Mesenchymal stem cell (in vitro differentiated cells and primary cell): ENCODE measurements around the gene GPX3.
A peak's percentile ranks its signal among the peaks of the same experiment; 100 is the strongest.

ENCODE experiments used
- DNase-seq: peaks from one replicate; pipeline ENCODE4 v3.0.0-alpha.2; 2013
- H2AFZ ChIP-seq: one replicate; pipeline ENCODE4 v1.6.1; 2013; ENCODE audit warnings: low read depth, mild to moderate bottlenecking, control low read depth, inconsistent platforms, low read length, moderate library complexity
- H2AK5ac ChIP-seq: 2 replicates; pipeline ENCODE4 v1.6.1; 2013; ENCODE audit warnings: low read length, moderate library complexity, mild to moderate bottlenecking, inconsistent platforms; ENCODE audit not compliant: severe bottlenecking
- H2BK120ac ChIP-seq: one replicate; pipeline ENCODE4 v1.6.1; 2013; ENCODE audit warnings: low read depth, mild to moderate bottlenecking, inconsistent platforms, low read length, moderate library complexity
- H2BK12ac ChIP-seq, 2 experiments: one replicate each; pipeline ENCODE4 v1.6.1; 2013; ENCODE audit warnings: inconsistent platforms in 2 of 2, low read length in 2 of 2, mild to moderate bottlenecking in 2 of 2, moderate library complexity in 2 of 2, control low read depth in 1 of 2
- H2BK15ac ChIP-seq: one replicate; pipeline ENCODE4 v1.6.1; 2013; ENCODE audit warnings: mild to moderate bottlenecking, low read depth, inconsistent platforms; ENCODE audit not compliant: poor library complexity, severe bottlenecking
- H2BK5ac ChIP-seq: 2 replicates; pipeline ENCODE4 v1.6.1; 2013; ENCODE audit warnings: low read depth, mild to moderate bottlenecking, low read length, control low read depth, inconsistent platforms; ENCODE audit not compliant: poor library complexity, severe bottlenecking
- H3K14ac ChIP-seq, 2 experiments: one replicate each; pipeline ENCODE4 v1.6.1; 2013; ENCODE audit warnings: inconsistent platforms in 2 of 2, low read length in 2 of 2, control low read depth in 1 of 2, mild to moderate bottlenecking in 1 of 2, moderate library complexity in 1 of 2
- H3K18ac ChIP-seq, 2 experiments: one replicate each; pipeline ENCODE4 v1.6.1; 2013; ENCODE audit warnings: inconsistent platforms in 2 of 2, low read length in 2 of 2, control low read depth in 1 of 2, low read depth in 1 of 2, mild to moderate bottlenecking in 1 of 2
- H3K23ac ChIP-seq, 2 experiments: one replicate each; pipeline ENCODE4 v1.6.1; 2013; ENCODE audit warnings: inconsistent platforms in 2 of 2, low read length in 2 of 2, mild to moderate bottlenecking in 2 of 2, moderate library complexity in 2 of 2, control low read depth in 1 of 2
- H3K27ac ChIP-seq: 2 replicates; pipeline ENCODE4 v1.5.1; 2013; ENCODE audit warnings: mild to moderate bottlenecking, moderate library complexity, low read length, control low read depth, inconsistent platforms; ENCODE audit not compliant: poor library complexity, severe bottlenecking
- H3K27me3 ChIP-seq, 2 experiments: 2 replicates each; pipeline versions ENCODE4 v1.6.1 to v1.7.0; 2013; ENCODE audit warnings: low read length in 2 of 2, mild to moderate bottlenecking in 2 of 2, moderate library complexity in 2 of 2, control low read depth in 1 of 2, inconsistent platforms in 1 of 2; ENCODE audit not compliant: control insufficient read depth in 1 of 2, insufficient read depth in 1 of 2
- H3K36me3 ChIP-seq, 2 experiments: 2 replicates each; pipeline versions ENCODE4 v1.6.1 to v1.7.0; 2013; ENCODE audit warnings: low read length in 2 of 2, control low read depth in 1 of 2, inconsistent platforms in 1 of 2, low read depth in 1 of 2, mild to moderate bottlenecking in 1 of 2; ENCODE audit not compliant: insufficient read depth in 2 of 2, control insufficient read depth in 1 of 2
- H3K4ac ChIP-seq, 2 experiments: one replicate each; pipeline ENCODE4 v1.6.1; 2013; ENCODE audit warnings: inconsistent platforms in 2 of 2, low read length in 2 of 2, mild to moderate bottlenecking in 2 of 2, moderate library complexity in 2 of 2, control low read depth in 1 of 2, low read depth in 1 of 2
- H3K4me1 ChIP-seq: 2 replicates; pipeline ENCODE4 v1.6.1; 2013; ENCODE audit warnings: low read depth, low read length, control low read depth; ENCODE audit not compliant: control insufficient read depth, insufficient read depth
- H3K4me2 ChIP-seq: 2 replicates; pipeline ENCODE4 v1.6.1; 2013; ENCODE audit warnings: low read length, mild to moderate bottlenecking, inconsistent platforms; ENCODE audit not compliant: poor library complexity, severe bottlenecking
- H3K4me3 ChIP-seq, 2 experiments: 2 replicates each; pipeline versions ENCODE4 v1.5.1 to v1.7.0; 2013; ENCODE audit warnings: low read length in 2 of 2, mild to moderate bottlenecking in 2 of 2, control low read depth in 1 of 2, low read depth in 1 of 2; ENCODE audit not compliant: insufficient read depth in 1 of 2
- H3K79me1 ChIP-seq: replicated peaks from 2 replicates; pipeline ENCODE4 v1.6.1; 2013; ENCODE audit warnings: mild to moderate bottlenecking, control low read depth, low read length, inconsistent platforms; ENCODE audit not compliant: poor library complexity, severe bottlenecking
- H3K9ac ChIP-seq: 2 replicates; pipeline ENCODE4 v1.7.0; 2013; ENCODE audit warnings: mild to moderate bottlenecking, low read length, moderate library complexity
- H3K9me3 ChIP-seq: 2 replicates; pipeline ENCODE4 v1.7.0; 2013; ENCODE audit warnings: mild to moderate bottlenecking, low read length; ENCODE audit not compliant: control insufficient read depth
- H4K8ac ChIP-seq: one replicate; pipeline ENCODE4 v1.6.1; 2013; ENCODE audit warnings: inconsistent platforms, mild to moderate bottlenecking, low read length, moderate library complexity
- H4K91ac ChIP-seq: one replicate; pipeline ENCODE4 v1.6.1; 2013; ENCODE audit warnings: mild to moderate bottlenecking, low read length, inconsistent platforms
- WGBS: methylation state at CpG from one replicate; pipeline ENCODE4 v1.1.7; 2013; ENCODE audit warnings: mixed read lengths; 5-methylcytosine and 5-hydroxymethylcytosine counted together

The GPX3 gene

GRCh38 chr5:151001436-151001835, 19.0 kb upstream of the GPX3 start:
- DNase-seq: no peak
- Histone ChIP-seq H2AFZ (no peak overlapping the region), H3K18ac (no peak overlapping the region), H2AK5ac (no peak overlapping the region), H2BK15ac (no peak overlapping the region), H3K14ac (no peak overlapping the region), H2BK12ac (no peak overlapping the region), H3K4ac (no peak overlapping the region), H4K91ac (no peak overlapping the region), H2BK120ac (no peak overlapping the region), H3K9me3 (no peaks in the 10 kb centered on the region), H4K8ac (no peak overlapping the region), H3K4me1 (peaks cover 8% of the 10 kb centered on the region), H3K27ac (no peak overlapping the region), H3K23ac (no peak overlapping the region), H3K79me1 (no peaks in the 10 kb centered on the region), H3K27me3 (peaks cover 0 to 9% of the 10 kb centered on the region in 2 experiments), H2BK5ac (no peak overlapping the region), H3K4me3 (no peak overlapping the region), H3K36me3 (no peaks in the 10 kb centered on the region), H3K4me2 (no peak overlapping the region), H3K9ac (no peak overlapping the region)
- WGBS: 89% methylated on average over 2 of the region's 4 CpGs

- no CpG with 5 or more reads among the region's 2 CpGs for WGBS
- Histone ChIP-seq H2BK12ac (no peak overlapping the region), H3K79me1 (no peaks in the 10 kb centered on the region), H3K27me3 (peaks cover 0 to 9% of the 10 kb centered on the region in 2 experiments), H4K91ac (no peak overlapping the region), H2AFZ (no peak overlapping the region), H2BK15ac (no peak overlapping the region), H3K27ac (no peak overlapping the region), H3K14ac (no peak overlapping the region), H3K9me3 (no peaks in the 10 kb centered on the region), H3K4ac (no peak overlapping the region), H3K36me3 (no peaks in the 10 kb centered on the region), H3K4me2 (no peak overlapping the region), H3K23ac (no peak overlapping the region), H2BK5ac (no peak overlapping the region), H3K4me3 (no peak overlapping the region), H2BK120ac (no peak overlapping the region), H3K4me1 (peaks cover 11% of the 10 kb centered on the region), H4K8ac (no peak overlapping the region), H3K9ac (no peak overlapping the region), H2AK5ac (no peak overlapping the region), H3K18ac (no peak overlapping the region)
- peak; percentile 50 for DNase-seq
Observed at GRCh38 chr5:151002250-151002649, 18.1 kb upstream of the GPX3 start.

- WGBS: 72% methylated on average over 8 of the region's 9 CpGs
- Histone ChIP-seq H2BK5ac (peak overlapping the region; percentile 33), H3K36me3 (no peaks in the 10 kb centered on the region), H3K14ac (no peak overlapping the region), H3K4me2 (no peak overlapping the region), H4K91ac (no peak overlapping the region), H3K4me1 (peaks cover 11% of the 10 kb centered on the region), H2AK5ac (peak overlapping the region; percentile 62), H3K4me3 (no peak overlapping the region), H2BK12ac (no peak overlapping the region), H3K18ac (no peak overlapping the region), H2BK120ac (no peak overlapping the region), H3K9ac (no peak overlapping the region), H3K27ac (no peak overlapping the region), H3K4ac (no peak overlapping the region), H3K79me1 (no peaks in the 10 kb centered on the region), H3K27me3 (peaks cover 0 to 9% of the 10 kb centered on the region in 2 experiments), H3K23ac (no peak overlapping the region), H3K9me3 (no peaks in the 10 kb centered on the region), H4K8ac (no peak overlapping the region), H2BK15ac (no peak overlapping the region), H2AFZ (no peak overlapping the region)
- DNase-seq: no peak
Observed at GRCh38 chr5:151002681-151003502, 17.5 kb upstream of the GPX3 start.

- Histone ChIP-seq H2AK5ac (peak overlapping the region; percentile 62), H3K9ac (no peak overlapping the region), H3K4me2 (no peak overlapping the region), H4K8ac (no peak overlapping the region), H3K27ac (no peak overlapping the region), H4K91ac (no peak overlapping the region), H2BK15ac (no peak overlapping the region), H3K18ac (no peak overlapping the region), H3K27me3 (peaks cover 0 to 9% of the 10 kb centered on the region in 2 experiments), H3K79me1 (no peaks in the 10 kb centered on the region), H3K4me1 (peaks cover 11% of the 10 kb centered on the region), H2BK5ac (peak overlapping the region; percentile 33), H3K36me3 (no peaks in the 10 kb centered on the region), H3K4ac (no peak overlapping the region), H2BK120ac (no peak overlapping the region), H3K14ac (no peak overlapping the region), H2BK12ac (no peak overlapping the region), H3K9me3 (no peaks in the 10 kb centered on the region), H3K4me3 (no peak overlapping the region), H2AFZ (no peak overlapping the region), H3K23ac (no peak overlapping the region)
- WGBS: 89% methylated on average over 3 of the region's 3 CpGs
- no peak for DNase-seq
Observed at GRCh38 chr5:151003503-151003860, 16.9 kb upstream of the GPX3 start.
